Keratinocyte (primary cell): Measurements from ENCODE around the gene SPOCK1. TPM values are rescaled to one million over a fixed set of nuclear protein-coding genes. Genes with fewer than 3 reads are reported as not detected.

Experiments
- DNase-seq: peaks from one replicate; pipeline ENCODE4 v3.0.0-alpha.2; 2011; ENCODE audit warnings: low read depth, missing footprints, low spot score
- FAIRE-seq: peaks from 2 replicates; lab custom pipeline; 2011; peaks lifted over from hg19 to GRCh38; lab: Jason Lieb, UNC
- H2AFZ ChIP-seq: 2 replicates; pipeline ENCODE4 v1.6.0; 2012; ENCODE audit warnings: low read length, control low read depth, inconsistent platforms; ENCODE audit not compliant: control insufficient read depth
- H3K27ac ChIP-seq: 2 replicates; pipeline ENCODE4 v1.5.1; 2011; ENCODE audit warnings: low read length; ENCODE audit not compliant: control insufficient read depth, insufficient read depth
- H3K27me3 ChIP-seq: 3 replicates; pipeline ENCODE4 v1.6.0; 2011; ENCODE audit warnings: low read length; ENCODE audit not compliant: control insufficient read depth, insufficient read depth; ENCODE audit errors: extremely low read depth
- H3K36me3 ChIP-seq, 2 experiments: 2 replicates in 1 of 2; 3 replicates in 1 of 2; pipeline ENCODE4 v1.5.1; 2011; ENCODE audit warnings: low read length in 2 of 2, mild to moderate bottlenecking in 1 of 2; ENCODE audit not compliant: control insufficient read depth in 2 of 2, insufficient read depth in 2 of 2; ENCODE audit errors: extremely low read depth in 1 of 2
- H3K4me1 ChIP-seq: 3 replicates; pipeline ENCODE4 v1.5.1; 2011; ENCODE audit warnings: low read length; ENCODE audit not compliant: control insufficient read depth, insufficient read depth; ENCODE audit errors: extremely low read depth
- H3K4me2 ChIP-seq: 3 replicates; pipeline ENCODE4 v1.6.0; 2011; ENCODE audit warnings: low read depth, low read length; ENCODE audit not compliant: control insufficient read depth, insufficient read depth; ENCODE audit errors: extremely low read depth
- H3K4me3 ChIP-seq, 3 experiments: fragments of 200-600 bp in 1 of 3; sonication (generic) in 1 of 3; 2 replicates in 2 of 3; 3 replicates in 1 of 3; pipeline ENCODE4 v1.5.1; 2011 to 2016; ENCODE audit warnings: low read length in 3 of 3, mild to moderate bottlenecking in 3 of 3, control low read depth in 2 of 3, inconsistent platforms in 1 of 3, low read depth in 1 of 3, mixed read lengths in 1 of 3, mixed run types in 1 of 3, moderate library complexity in 1 of 3; ENCODE audit not compliant: control insufficient read depth in 2 of 3, insufficient read depth in 2 of 3; ENCODE audit errors: extremely low read depth in 1 of 3
- H3K79me2 ChIP-seq: 2 replicates; pipeline ENCODE4 v1.6.0; 2012; ENCODE audit warnings: low read length; ENCODE audit not compliant: control insufficient read depth, insufficient read depth
- H3K9ac ChIP-seq: 3 replicates; pipeline ENCODE4 v1.6.0; 2011; ENCODE audit warnings: low read length; ENCODE audit not compliant: control insufficient read depth, insufficient read depth; ENCODE audit errors: extremely low read depth
- H3K9me1 ChIP-seq: 3 replicates; pipeline ENCODE4 v1.6.0; 2011; ENCODE audit warnings: low read length; ENCODE audit not compliant: control insufficient read depth, insufficient read depth; ENCODE audit errors: extremely low read depth
- H3K9me3 ChIP-seq: 2 replicates; pipeline ENCODE4 v1.5.1; 2012; ENCODE audit warnings: low read depth, low read length; ENCODE audit not compliant: control insufficient read depth
- H4K20me1 ChIP-seq: 3 replicates; pipeline ENCODE4 v1.6.0; 2011; ENCODE audit warnings: low read length; ENCODE audit not compliant: control insufficient read depth, insufficient read depth; ENCODE audit errors: extremely low read depth
- EZH2 ChIP-seq: IDR thresholded peaks from one replicate; pipeline ENCODE4 v1.6.1; 2012; ENCODE audit warnings: inconsistent platforms, mild to moderate bottlenecking, low read length, moderate library complexity
- dilution Hi-C: fragments of 300-500 bp; cut with MboI; formaldehyde crosslinking; loops from one replicate; pipeline ENCODE4 v1.7.0; 2020; ENCODE audit warnings: low sequenced_read_pairs; ENCODE audit not compliant: extremely low pct_ligation_motif_present
- polyA plus RNA-seq, 5 experiments: library from polyadenylated mRNA; depleted of rRNA in 3 of 5; stranded (reverse) in 3 of 5; stranded (forward) in 1 of 5; unstranded in 1 of 5; fragments of >200 nt; gene quantifications; 1 replicate in 1 of 5; 2 replicates in 3 of 5; 3 replicates in 1 of 5; pipeline versions ENCODE4 v1.2.1 to v1.2.3, GENCODE V29; 2011 to 2012; ENCODE audit warnings: missing spikeins in 2 of 5, low read depth in 1 of 5, low replicate concordance in 1 of 5
- TF ChIP-seq, protein P1 (sequence below), 3 experiments: IDR thresholded peaks in 1 of 3; conservative IDR thresholded peaks in 1 of 3; optimal IDR thresholded peaks in 1 of 3; 2 replicates in 2 of 3; 3 replicates in 1 of 3; pipeline versions ENCODE3 to v1.5.1; 2011; ENCODE audit warnings: low read length in 3 of 3, mild to moderate bottlenecking in 3 of 3, moderate library complexity in 2 of 3, control low read depth in 1 of 3, inconsistent platforms in 1 of 3; ENCODE audit not compliant: insufficient read depth in 2 of 3; ENCODE audit errors: extremely low read depth in 1 of 3

The SPOCK1 gene
- polyA plus RNA-seq, 1 donor (not counting 4 experiments of a cell fraction or from before 2014, with no cell fraction given), result 5.5 TPM

DNA sequence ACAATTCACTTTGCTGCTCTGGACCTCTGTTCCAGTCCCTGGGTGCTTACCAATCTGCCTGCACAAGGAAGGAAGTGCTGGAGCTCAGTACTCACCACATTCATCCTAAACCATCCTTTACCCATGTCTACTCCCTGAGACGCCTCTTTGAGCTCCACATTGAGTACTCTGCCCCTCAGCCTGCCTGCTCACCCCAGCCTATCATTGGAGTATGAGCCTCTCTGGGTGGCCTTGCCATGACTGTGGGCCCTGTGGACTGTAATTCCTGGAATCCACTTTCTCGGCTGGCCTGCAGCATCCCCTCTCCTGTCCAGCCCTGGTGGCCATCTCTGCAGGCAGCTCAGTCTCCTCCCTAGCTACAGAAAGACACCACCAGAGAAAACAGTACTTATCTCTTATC is 428.6 kb downstream of the SPOCK1 start:
- no peaks in the 10 kb centered on the region for H3K27me3 ChIP-seq
- H3K9ac ChIP-seq, result no peak overlapping the region
- H3K79me2 ChIP-seq, result no peaks in the 10 kb centered on the region
- H3K4me1 ChIP-seq, result peaks cover 16% of the 10 kb centered on the region
- FAIRE-seq (no peak), DNase-seq (no peak)
- no peak overlapping the region for H3K4me3 ChIP-seq
- H3K9me1 ChIP-seq, result no peaks in the 10 kb centered on the region
- TF ChIP-seq, protein P1, sequence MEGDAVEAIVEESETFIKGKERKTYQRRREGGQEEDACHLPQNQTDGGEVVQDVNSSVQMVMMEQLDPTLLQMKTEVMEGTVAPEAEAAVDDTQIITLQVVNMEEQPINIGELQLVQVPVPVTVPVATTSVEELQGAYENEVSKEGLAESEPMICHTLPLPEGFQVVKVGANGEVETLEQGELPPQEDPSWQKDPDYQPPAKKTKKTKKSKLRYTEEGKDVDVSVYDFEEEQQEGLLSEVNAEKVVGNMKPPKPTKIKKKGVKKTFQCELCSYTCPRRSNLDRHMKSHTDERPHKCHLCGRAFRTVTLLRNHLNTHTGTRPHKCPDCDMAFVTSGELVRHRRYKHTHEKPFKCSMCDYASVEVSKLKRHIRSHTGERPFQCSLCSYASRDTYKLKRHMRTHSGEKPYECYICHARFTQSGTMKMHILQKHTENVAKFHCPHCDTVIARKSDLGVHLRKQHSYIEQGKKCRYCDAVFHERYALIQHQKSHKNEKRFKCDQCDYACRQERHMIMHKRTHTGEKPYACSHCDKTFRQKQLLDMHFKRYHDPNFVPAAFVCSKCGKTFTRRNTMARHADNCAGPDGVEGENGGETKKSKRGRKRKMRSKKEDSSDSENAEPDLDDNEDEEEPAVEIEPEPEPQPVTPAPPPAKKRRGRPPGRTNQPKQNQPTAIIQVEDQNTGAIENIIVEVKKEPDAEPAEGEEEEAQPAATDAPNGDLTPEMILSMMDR (optimal IDR thresholded peaks at IDR 0.05 in 1 of 3, IDR thresholded peaks at IDR 0.05 in 1 of 3, conservative IDR thresholded peaks at IDR 0.05 in 1 of 3; ENCODE audit: extremely low read depth in 1 of 3, insufficient read depth in 2 of 3, low read length in 3 of 3), result no peak
- TF ChIP-seq EZH2, result no peak
- H2AFZ ChIP-seq, result no peak overlapping the region
- H3K4me2 ChIP-seq, result no peak overlapping the region
- no peaks in the 10 kb centered on the region for H3K9me3 ChIP-seq
- no peak overlapping the region for H3K27ac ChIP-seq
- dilution Hi-C loops, result no loop called here
- no peaks in the 10 kb centered on the region for H3K36me3 ChIP-seq
- H4K20me1 ChIP-seq, result no peaks in the 10 kb centered on the region

DNA sequence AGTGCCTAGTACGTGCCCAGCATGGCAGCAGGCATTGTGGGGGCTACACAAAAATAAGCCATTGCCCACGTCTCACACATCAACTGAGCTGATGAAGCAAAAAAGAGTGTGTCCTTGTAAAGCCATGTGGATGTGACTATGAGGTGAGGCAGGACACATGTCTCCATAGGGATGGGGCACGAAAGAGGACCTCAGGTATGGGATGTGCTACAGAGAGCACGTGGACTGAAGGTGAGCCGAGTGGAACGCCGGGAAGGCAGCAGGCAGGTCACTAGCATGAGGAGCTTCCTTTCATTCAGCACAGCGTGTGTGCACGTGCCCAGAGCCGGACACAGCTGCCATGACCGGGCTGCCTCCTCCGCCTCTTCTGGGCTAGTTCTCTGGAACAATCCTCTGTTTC is 429.8 kb downstream of the SPOCK1 start:
- dilution Hi-C loops, result no loop called here
- no peak for FAIRE-seq
- H4K20me1 ChIP-seq, result no peaks in the 10 kb centered on the region

More for the DNA sequence above, 429.8 kb downstream of the SPOCK1 start:
- Histone ChIP-seq H3K9ac (no peak overlapping the region), H3K4me2 (no peak overlapping the region), H3K4me3 (no peak overlapping the region), H3K9me1 (no peaks in the 10 kb centered on the region), H3K9me3 (no peaks in the 10 kb centered on the region), H3K27ac (no peak overlapping the region), H2AFZ (no peak overlapping the region), H3K79me2 (no peaks in the 10 kb centered on the region), H3K27me3 (no peaks in the 10 kb centered on the region), H3K4me1 (peaks cover 16% of the 10 kb centered on the region), H3K36me3 (no peaks in the 10 kb centered on the region)
- TF ChIP-seq, protein P1 (optimal IDR thresholded peaks at IDR 0.05 in 1 of 3, IDR thresholded peaks at IDR 0.05 in 1 of 3, conservative IDR thresholded peaks at IDR 0.05 in 1 of 3; ENCODE audit: extremely low read depth in 1 of 3, insufficient read depth in 2 of 3, low read length in 3 of 3), result no peak
- TF ChIP-seq EZH2, result no peak
- no peak for DNase-seq
